ENCODE results near the gene PSENEN. TPM values are rescaled to one million over a fixed set of nuclear protein-coding genes. Genes with fewer than 3 reads are reported as not detected.

Gene PSENEN
- total and polyA plus RNA-seq, 4 donors, result 32.4 to 59.2 (median 35.0) TPM

GRCh38 chr19:35776102-35776788 is 30.8 kb downstream of the PSENEN start:
- H3K27ac ChIP-seq (ENCODE audit: low read depth in 1 of 2, low read length in 2 of 2), result no peak overlapping the region
- 45 to 49% methylated on average over 13 of the region's 13 CpGs for WGBS, 2 donors
- H3K4me1 ChIP-seq (ENCODE audit: control insufficient read depth in 1 of 2, insufficient read depth in 2 of 2, low read length in 2 of 2), result no peaks in the 10 kb centered on the region
- H3K36me3 ChIP-seq (ENCODE audit: control insufficient read depth in 1 of 2, insufficient read depth in 2 of 2, low read length in 1 of 2), result peaks cover 0 to 1% of the 10 kb centered on the region in 2 donors
- DNase-seq, result no peak
- no peaks in the 10 kb centered on the region for H3K27me3 ChIP-seq (ENCODE audit: control insufficient read depth in 1 of 2, insufficient read depth in 2 of 2, low read length in 1 of 2)
- ATAC-seq (ENCODE audit: low FRiP score), result no peak
- peak overlapping the region; percentile 73 to 91 for H3K4me3 ChIP-seq (ENCODE audit: low read length in 2 of 2)
- intact Hi-C loops (cut with DNase I), result loop anchor here in 1 of 2 donors (5.0 kb wide), 1 partner anchor 101 kb away; no protein-coding TSS in a partner anchor
- H3K9me3 ChIP-seq (ENCODE audit: control insufficient read depth, low read length), result no peaks in the 10 kb centered on the region

GRCh38 chr19:35777086-35777841 is 31.8 kb downstream of the PSENEN start:
- intact Hi-C loops (cut with DNase I), result loop anchor here in 1 of 2 donors (5.0 kb wide), 1 partner anchor 100 kb away; no protein-coding TSS in a partner anchor
- H3K27me3 ChIP-seq (ENCODE audit: control insufficient read depth in 1 of 2, insufficient read depth in 2 of 2, low read length in 1 of 2), result no peaks in the 10 kb centered on the region
- H3K4me3 ChIP-seq (ENCODE audit: low read length in 2 of 2), result no peak overlapping the region
- H3K4me1 ChIP-seq (ENCODE audit: control insufficient read depth in 1 of 2, insufficient read depth in 2 of 2, low read length in 2 of 2), result no peaks in the 10 kb centered on the region
- H3K36me3 ChIP-seq (ENCODE audit: control insufficient read depth in 1 of 2, insufficient read depth in 2 of 2, low read length in 1 of 2), result peaks cover 0 to 1% of the 10 kb centered on the region in 2 donors
- H3K9me3 ChIP-seq (ENCODE audit: control insufficient read depth, low read length), result no peaks in the 10 kb centered on the region
- 64 to 73% methylated on average over 19 of the region's 19 CpGs for WGBS, 2 donors
- DNase-seq (peak in 1 of 2 donors; percentile 69), ATAC-seq (ENCODE audit: low FRiP score) (no peak)
- H3K27ac ChIP-seq (ENCODE audit: low read depth in 1 of 2, low read length in 2 of 2), result no peak overlapping the region

- H3K9me3 ChIP-seq (ENCODE audit: control insufficient read depth, low read length), result no peaks in the 10 kb centered on the region
- no peaks in the 10 kb centered on the region for H3K27me3 ChIP-seq (ENCODE audit: control insufficient read depth in 1 of 2, insufficient read depth in 2 of 2, low read length in 1 of 2)
- intact Hi-C loops (cut with DNase I), result loop anchor here in 1 of 2 donors (5.0 kb wide), 1 partner anchor 99 kb away; no protein-coding TSS in a partner anchor
- ATAC-seq (ENCODE audit: low FRiP score) (no peak), DNase-seq (no peak)
- no peak overlapping the region for H3K27ac ChIP-seq (ENCODE audit: low read depth in 1 of 2, low read length in 2 of 2)
- 85 to 91% methylated on average over 7 of the region's 7 CpGs for WGBS, 2 donors
- peaks cover 0 to 1% of the 10 kb centered on the region in 2 donors for H3K36me3 ChIP-seq (ENCODE audit: control insufficient read depth in 1 of 2, insufficient read depth in 2 of 2, low read length in 1 of 2)
- H3K4me1 ChIP-seq (ENCODE audit: control insufficient read depth in 1 of 2, insufficient read depth in 2 of 2, low read length in 2 of 2), result no peaks in the 10 kb centered on the region
- H3K4me3 ChIP-seq (ENCODE audit: low read length in 2 of 2), result no peak overlapping the region
These were observed 32.5 kb downstream of the PSENEN start for GRCh38 chr19:35777961-35778360.

GRCh38 chr19:35779033-35779432 is 33.6 kb downstream of the PSENEN start:
- WGBS, 2 donors, result 90 to 92% methylated on average over 8 of the region's 8 CpGs
- intact Hi-C loops (cut with DNase I), result loop anchor here in 1 of 2 donors (5.0 kb wide), 1 partner anchor 98 kb away; no protein-coding TSS in a partner anchor
- H3K36me3 ChIP-seq (ENCODE audit: control insufficient read depth in 1 of 2, insufficient read depth in 2 of 2, low read length in 1 of 2), result peaks cover 0 to 1% of the 10 kb centered on the region in 2 donors

GRCh38 chr19:35780058-35780457 is 34.6 kb downstream of the PSENEN start:
- no peaks in the 10 kb centered on the region for H3K27me3 ChIP-seq (ENCODE audit: control insufficient read depth in 1 of 2, insufficient read depth in 2 of 2, low read length in 1 of 2)
- no peak for ATAC-seq (ENCODE audit: low FRiP score)
- intact Hi-C loops (cut with DNase I), result no loop called here
- H3K4me1 ChIP-seq (ENCODE audit: control insufficient read depth in 1 of 2, insufficient read depth in 2 of 2, low read length in 2 of 2), result no peaks in the 10 kb centered on the region
- no peak overlapping the region for H3K27ac ChIP-seq (ENCODE audit: low read depth in 1 of 2, low read length in 2 of 2)
- DNase-seq, result no peak
- H3K9me3 ChIP-seq (ENCODE audit: control insufficient read depth, low read length), result no peaks in the 10 kb centered on the region
- 94% methylated on average over 12 to 16 of the region's 16 CpGs for WGBS, 2 donors
- no peak overlapping the region for H3K4me3 ChIP-seq (ENCODE audit: low read length in 2 of 2)
- peaks cover 0 to 1% of the 10 kb centered on the region in 2 donors for H3K36me3 ChIP-seq (ENCODE audit: control insufficient read depth in 1 of 2, insufficient read depth in 2 of 2, low read length in 1 of 2)

More at GRCh38 chr19:35779033-35779432, 33.6 kb downstream of the PSENEN start:
- Histone ChIP-seq H3K27me3 (ENCODE audit: control insufficient read depth in 1 of 2, insufficient read depth in 2 of 2, low read length in 1 of 2) (no peaks in the 10 kb centered on the region), H3K27ac (ENCODE audit: low read depth in 1 of 2, low read length in 2 of 2) (no peak overlapping the region), H3K4me3 (ENCODE audit: low read length in 2 of 2) (no peak overlapping the region), H3K4me1 (ENCODE audit: control insufficient read depth in 1 of 2, insufficient read depth in 2 of 2, low read length in 2 of 2) (no peaks in the 10 kb centered on the region), H3K9me3 (ENCODE audit: control insufficient read depth, low read length) (no peaks in the 10 kb centered on the region)
- DNase-seq (no peak), ATAC-seq (ENCODE audit: low FRiP score) (no peak)

GRCh38 chr19:35780717-35781116 is 35.3 kb downstream of the PSENEN start:
- no peak overlapping the region for H3K4me3 ChIP-seq (ENCODE audit: low read length in 2 of 2)
- ATAC-seq (ENCODE audit: low FRiP score) (no peak), DNase-seq (no peak)
- H3K36me3 ChIP-seq (ENCODE audit: control insufficient read depth in 1 of 2, insufficient read depth in 2 of 2, low read length in 1 of 2), result peaks cover 0 to 1% of the 10 kb centered on the region in 2 donors
- no peak overlapping the region for H3K27ac ChIP-seq (ENCODE audit: low read depth in 1 of 2, low read length in 2 of 2)
- intact Hi-C loops (cut with DNase I), result no loop called here
- no peaks in the 10 kb centered on the region for H3K27me3 ChIP-seq (ENCODE audit: control insufficient read depth in 1 of 2, insufficient read depth in 2 of 2, low read length in 1 of 2)
- H3K4me1 ChIP-seq (ENCODE audit: control insufficient read depth in 1 of 2, insufficient read depth in 2 of 2, low read length in 2 of 2), result no peaks in the 10 kb centered on the region
- WGBS, 2 donors, result 94 to 95% methylated on average over 20 of the region's 20 CpGs
- H3K9me3 ChIP-seq (ENCODE audit: control insufficient read depth, low read length), result no peaks in the 10 kb centered on the region

- Histone ChIP-seq H3K4me1 (ENCODE audit: control insufficient read depth in 1 of 2, insufficient read depth in 2 of 2, low read length in 2 of 2) (no peaks in the 10 kb centered on the region), H3K27me3 (ENCODE audit: control insufficient read depth in 1 of 2, insufficient read depth in 2 of 2, low read length in 1 of 2) (no peaks in the 10 kb centered on the region), H3K27ac (ENCODE audit: low read depth in 1 of 2, low read length in 2 of 2) (no peak overlapping the region), H3K36me3 (ENCODE audit: control insufficient read depth in 1 of 2, insufficient read depth in 2 of 2, low read length in 1 of 2) (peaks cover 0 to 1% of the 10 kb centered on the region in 2 donors), H3K9me3 (ENCODE audit: control insufficient read depth, low read length) (no peaks in the 10 kb centered on the region), H3K4me3 (ENCODE audit: low read length in 2 of 2) (no peak overlapping the region)
- no peak for DNase-seq
- intact Hi-C loops (cut with DNase I), result no loop called here
- ATAC-seq (ENCODE audit: low FRiP score), result no peak
- 69 to 72% methylated on average over 8 to 9 of the region's 9 CpGs for WGBS, 2 donors
These were observed 36.2 kb downstream of the PSENEN start for GRCh38 chr19:35781650-35782049.

- no peak for ATAC-seq (ENCODE audit: low FRiP score)
- intact Hi-C loops (cut with DNase I), result no loop called here
- Histone ChIP-seq H3K36me3 (ENCODE audit: control insufficient read depth in 1 of 2, insufficient read depth in 2 of 2, low read length in 1 of 2) (peaks cover 0 to 1% of the 10 kb centered on the region in 2 donors), H3K4me1 (ENCODE audit: control insufficient read depth in 1 of 2, insufficient read depth in 2 of 2, low read length in 2 of 2) (no peaks in the 10 kb centered on the region), H3K27ac (ENCODE audit: low read depth in 1 of 2, low read length in 2 of 2) (no peak overlapping the region), H3K27me3 (ENCODE audit: control insufficient read depth in 1 of 2, insufficient read depth in 2 of 2, low read length in 1 of 2) (no peaks in the 10 kb centered on the region), H3K4me3 (ENCODE audit: low read length in 2 of 2) (no peak overlapping the region), H3K9me3 (ENCODE audit: control insufficient read depth, low read length) (no peaks in the 10 kb centered on the region)
- no peak for DNase-seq
- WGBS, 2 donors, result 94 to 95% methylated on average over 12 of the region's 12 CpGs
These were observed 37.1 kb downstream of the PSENEN start for GRCh38 chr19:35782589-35782988.
